GM20431 (cell line): Measurements from ENCODE around the gene CLOCK.

ENCODE experiments used
- in situ Hi-C: fragments of 300-500 bp; cut with MseI, MboI; formaldehyde crosslinking; loops from one replicate; pipeline ENCODE4 v1.15.0; 2020; ENCODE audit warnings: low sequenced_read_pairs; ENCODE audit not compliant: unreplicated experiment

The CLOCK gene

GRCh38 chr4:55435141-55435841 lies 111.4 kb downstream of the CLOCK start:
- in situ Hi-C loops: no loop called here

- in situ Hi-C loops: no loop called here
Measured at GRCh38 chr4:55431710-55432336, 114.9 kb downstream of the CLOCK start.

- in situ Hi-C loops: no loop called here
Measured at GRCh38 chr4:55424791-55425190, 121.9 kb downstream of the CLOCK start.

GRCh38 chr4:55416176-55416575 lies 130.5 kb downstream of the CLOCK start:
- in situ Hi-C loops: no loop called here

GRCh38 chr4:55411621-55412020 lies 135.1 kb downstream of the CLOCK start:
- in situ Hi-C loops: no loop called here

- in situ Hi-C loops: no loop called here
Measured at GRCh38 chr4:55410431-55410830, 136.3 kb downstream of the CLOCK start.

- in situ Hi-C loops: no loop called here
Measured at GRCh38 chr4:55409468-55410171, 137.1 kb downstream of the CLOCK start.

- in situ Hi-C loops: no loop called here
Measured at GRCh38 chr4:55407764-55408163, 138.9 kb downstream of the CLOCK start.

GRCh38 chr4:55407119-55407518 lies 139.6 kb downstream of the CLOCK start:
- in situ Hi-C loops: no loop called here

- in situ Hi-C loops: no loop called here
Measured at GRCh38 chr4:55406545-55406944, 140.2 kb downstream of the CLOCK start.

- in situ Hi-C loops: no loop called here
Measured at GRCh38 chr4:55405073-55405472, 141.6 kb downstream of the CLOCK start.

- in situ Hi-C loops: no loop called here
Measured at GRCh38 chr4:55399581-55399980, 147.1 kb downstream of the CLOCK start.

GRCh38 chr4:55398966-55399365 lies 147.7 kb downstream of the CLOCK start:
- in situ Hi-C loops: no loop called here

- in situ Hi-C loops: no loop called here
Measured at GRCh38 chr4:55398461-55398860, 148.2 kb downstream of the CLOCK start.

GRCh38 chr4:55397520-55398321 lies 149.0 kb downstream of the CLOCK start:
- in situ Hi-C loops: no loop called here

- in situ Hi-C loops: no loop called here
Measured at GRCh38 chr4:55397126-55397436, 149.6 kb downstream of the CLOCK start.

GRCh38 chr4:55396308-55397125 lies 150.2 kb downstream of the CLOCK start:
- in situ Hi-C loops: no loop called here

- in situ Hi-C loops: no loop called here
Measured at GRCh38 chr4:55395529-55396307, 151.0 kb downstream of the CLOCK start, which contains the start of gene TMEM165. Gene TMEM165 (plus strand): TSS chr4:55395957. CDS start chr4:55396190, 233 bp downstream.

- in situ Hi-C loops: no loop called here
Measured at GRCh38 chr4:55395218-55395528, 151.5 kb downstream of the CLOCK start.
